ENCODE measurements around the gene AOC2.

Gene AOC2

GRCh38 chr17:42844271-42844670, at the start of gene AOC2:
TSS of gene AOC2 (plus strand) at chr17:42844580. CDS start at chr17:42844627, 47 bp downstream.
- no peak for DNase-seq

DNA sequence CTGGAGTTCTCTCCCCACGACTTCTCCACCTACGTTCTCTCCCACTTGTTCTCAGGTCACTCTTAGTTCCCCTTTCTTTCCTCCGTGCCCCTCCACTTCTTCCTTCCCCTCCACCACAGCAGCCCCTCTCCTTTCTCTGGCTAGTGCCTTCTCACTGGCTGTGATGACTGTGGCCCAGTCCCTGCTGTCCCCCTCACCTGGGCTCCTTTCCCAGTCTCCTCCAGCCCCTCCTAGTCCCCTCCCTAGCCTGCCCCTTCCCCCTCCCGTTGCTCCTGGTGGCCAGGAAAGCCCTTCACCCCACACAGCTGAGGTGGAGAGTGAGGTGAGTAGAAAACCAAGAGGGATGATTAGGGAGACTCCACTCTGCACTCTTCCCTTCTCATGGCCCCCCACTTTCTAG, 49.3 kb upstream of the AOC2 start:
- no peak for DNase-seq

- DNase-seq, result no peak
Observed at GRCh38 chr17:42795465-42795864, 48.9 kb upstream of the AOC2 start.

GRCh38 chr17:42796066-42796758, 48.2 kb upstream of the AOC2 start:
- DNase-seq, result no peak

- DNase-seq, result no peak
Observed at GRCh38 chr17:42797067-42798007, 47.0 kb upstream of the AOC2 start.

DNA sequence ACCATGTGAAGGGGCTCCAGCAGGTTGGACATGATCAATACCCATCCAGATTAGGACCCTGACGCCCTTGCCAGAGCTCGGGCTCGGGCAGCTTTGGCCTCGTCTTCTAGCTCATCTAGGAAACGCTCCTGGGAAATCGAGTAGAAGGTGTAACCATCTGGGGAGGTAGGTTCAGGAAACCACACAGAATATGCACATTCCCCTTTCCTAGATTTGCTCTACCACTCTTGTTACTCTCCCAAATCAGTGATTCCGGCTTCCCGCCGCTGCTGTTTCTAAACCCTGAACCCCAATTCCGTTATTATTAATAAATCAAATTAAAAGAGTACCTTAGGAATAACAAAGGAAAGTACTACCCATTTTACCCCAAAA, 46.4 kb upstream of the AOC2 start:
- no peak for DNase-seq

GRCh38 chr17:42798383-42799380, 45.7 kb upstream of the AOC2 start, which contains the start of the genes CNTD1 and COA3:
TSS of gene CNTD1 (plus strand) at chr17:42798861. CDS start at chr17:42799068, 207 bp downstream.
TSS of gene COA3 (minus strand) at chr17:42798704. CDS start at chr17:42798681, 23 bp downstream.
- DNase-seq, result peak; percentile 43

DNA sequence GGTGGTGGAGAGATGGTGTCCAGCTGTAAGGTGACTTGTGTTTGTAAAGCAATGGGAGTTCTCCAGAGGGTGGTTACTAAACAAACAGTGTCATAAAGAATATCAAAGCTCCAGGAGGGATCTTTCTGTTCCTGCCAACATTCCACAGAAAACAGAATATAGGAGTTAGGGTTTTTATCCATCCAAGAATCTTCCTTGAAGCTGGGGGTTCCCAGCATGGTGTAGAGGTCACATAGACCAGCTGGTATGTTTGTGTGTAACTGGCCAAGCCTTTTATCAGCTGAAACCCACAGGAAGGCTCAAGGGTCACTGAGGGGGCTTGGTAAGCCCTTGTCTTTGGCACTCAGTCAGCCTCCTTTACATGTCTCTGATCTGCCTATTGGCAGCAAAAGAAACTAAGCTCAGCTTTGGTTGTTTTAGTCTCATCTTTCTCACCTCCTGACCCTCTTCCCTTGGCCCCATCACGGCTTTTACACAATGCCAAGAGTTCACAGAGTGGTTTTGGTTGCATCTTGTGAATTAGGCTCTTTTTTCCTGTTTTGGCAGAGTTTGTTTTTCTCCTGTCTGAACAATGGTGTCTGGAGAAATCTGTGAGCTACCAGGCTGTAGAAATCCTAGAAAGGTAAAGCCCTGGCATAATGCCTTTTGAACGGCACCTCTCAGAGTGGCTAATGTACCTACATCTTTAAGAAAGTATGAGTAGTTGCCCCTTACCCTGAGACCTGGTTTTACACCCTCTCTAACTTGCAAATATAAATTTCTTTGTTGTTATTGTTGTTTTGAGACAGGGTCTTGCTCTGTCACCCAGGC, 41.1 kb upstream of the AOC2 start:
- no peak for DNase-seq

- no peak for DNase-seq
Observed at GRCh38 chr17:42804918-42805367, 39.4 kb upstream of the AOC2 start.

GRCh38 chr17:42806249-42806648, 38.1 kb upstream of the AOC2 start:
- no peak for DNase-seq

DNA sequence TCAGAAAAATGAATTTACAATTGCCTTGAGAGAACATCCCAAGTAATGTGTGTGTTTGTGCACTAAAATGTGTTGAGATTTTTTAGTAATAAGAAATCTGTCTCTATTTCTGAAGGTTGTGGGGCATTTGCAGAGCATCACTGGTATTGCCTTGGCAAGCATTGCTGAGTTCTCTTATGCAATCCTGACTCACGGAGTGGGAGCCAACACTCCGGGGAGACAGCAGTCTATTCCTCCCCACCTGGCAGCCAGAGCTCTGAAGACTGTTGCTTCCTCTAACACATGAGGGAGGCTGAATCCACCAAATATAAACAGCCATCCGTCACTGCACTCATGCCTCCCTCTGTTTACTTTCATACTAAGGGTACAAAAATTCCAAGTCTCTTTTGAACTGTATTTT, 35.1 kb upstream of the AOC2 start:
- DNase-seq, result no peak

DNA sequence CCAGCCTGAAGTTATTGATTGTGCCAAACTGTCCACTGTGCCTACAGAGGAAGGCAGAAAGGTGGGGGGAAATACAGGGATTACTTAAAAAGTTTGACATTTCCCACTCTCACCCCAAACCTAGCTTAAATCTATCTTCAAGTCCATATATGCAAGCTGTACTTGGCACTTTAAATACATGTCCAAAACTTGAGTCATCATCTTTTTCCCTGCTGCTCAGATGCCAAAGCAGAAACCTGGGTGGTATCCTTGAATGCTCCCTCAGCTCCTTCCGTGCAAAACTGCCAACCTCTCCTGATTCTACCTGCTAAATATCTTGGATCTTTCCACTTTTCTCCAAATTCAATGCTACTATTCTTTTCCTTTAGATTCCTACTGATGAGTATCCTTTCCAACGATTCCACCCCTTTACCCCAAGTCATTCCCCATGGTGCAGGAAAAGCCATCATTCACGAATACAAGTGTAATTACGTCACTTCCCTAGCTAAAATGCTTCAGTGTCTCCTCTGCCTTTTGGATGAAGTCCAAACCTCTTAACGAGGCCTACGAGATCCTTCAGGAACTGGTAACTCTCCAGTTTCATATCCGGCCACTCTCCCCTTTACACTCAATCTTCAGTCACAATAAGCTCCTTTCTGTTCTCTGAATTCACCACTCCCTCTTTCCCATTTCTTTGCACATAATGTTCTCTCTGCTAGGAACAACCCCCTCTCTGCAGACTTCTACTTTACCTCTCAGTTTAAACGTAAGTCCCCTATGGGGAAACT, 29.6 kb upstream of the AOC2 start:
- DNase-seq, result no peak

DNA sequence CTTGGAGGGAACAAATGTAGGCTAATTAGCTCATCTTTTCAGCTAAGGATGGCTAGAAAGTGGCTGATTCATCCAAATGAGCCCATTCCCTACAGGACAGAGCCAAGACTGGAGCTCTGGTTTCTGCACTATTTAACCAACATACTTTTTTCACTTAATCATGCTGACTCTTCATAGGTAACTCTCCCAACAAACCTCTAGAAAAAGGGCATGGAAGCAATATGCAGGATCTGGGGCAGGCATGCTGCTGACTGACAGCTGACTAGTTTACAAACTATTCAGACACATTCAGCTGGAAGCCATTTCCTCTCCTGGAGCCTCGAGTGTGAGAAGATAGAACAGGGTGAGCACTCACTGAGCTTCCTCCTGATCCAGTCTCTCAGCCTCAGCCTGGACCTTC, 26.5 kb upstream of the AOC2 start:
- DNase-seq, result no peak

- DNase-seq, result no peak
Observed at GRCh38 chr17:42818379-42818778, 26.0 kb upstream of the AOC2 start.

GRCh38 chr17:42819939-42820535, 24.3 kb upstream of the AOC2 start:
- no peak for DNase-seq

DNA sequence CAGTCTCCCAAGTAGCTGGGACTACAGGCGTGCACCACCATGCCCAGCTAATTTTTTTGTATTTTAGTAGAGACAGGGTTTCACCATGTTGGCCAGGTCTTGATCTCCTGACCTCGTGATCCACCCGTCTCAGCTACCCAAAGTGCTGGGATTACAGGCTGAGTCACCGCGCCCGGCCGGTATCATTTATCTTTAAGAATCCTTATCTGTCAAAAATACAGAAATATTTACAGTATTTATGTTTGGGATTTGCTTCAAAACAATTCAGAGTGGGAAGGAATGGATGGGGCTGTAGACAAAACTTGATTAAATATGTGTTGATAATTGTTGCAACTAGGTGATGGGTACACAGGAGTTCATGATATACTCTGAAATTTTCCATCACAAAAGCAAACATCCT, 23.2 kb upstream of the AOC2 start:
- DNase-seq, result no peak

GRCh38 chr17:42827472-42827871, 16.9 kb upstream of the AOC2 start:
- DNase-seq, result no peak

- no peak for DNase-seq
Observed at GRCh38 chr17:42830971-42831370, 13.4 kb upstream of the AOC2 start.

GRCh38 chr17:42832213-42832933, 12.0 kb upstream of the AOC2 start:
- no peak for DNase-seq

All from cortex of kidney (tissue), 1 donor.